Mononuclear cell (primary cell): ENCODE data around the gene HCST. TPM values are rescaled to one million over a fixed set of nuclear protein-coding genes. Genes with fewer than 3 reads are reported as not detected.
"Not testable (repeated sequence)": the region's sequence is repeated elsewhere in the genome, so short reads cannot be mapped to it uniquely, and the experiment has no call there.

Source experiments
- H3K27me3 ChIP-seq: 2 replicates; pipeline ENCODE4 v1.6.0; 2011; ENCODE audit warnings: low read length, control low read depth; ENCODE audit not compliant: insufficient read depth
- H3K4me1 ChIP-seq: 2 replicates; pipeline ENCODE4 v1.5.1; 2011; ENCODE audit warnings: mild to moderate bottlenecking, low read length, control low read depth; ENCODE audit not compliant: insufficient read depth
- H3K4me3 ChIP-seq: 2 replicates; pipeline ENCODE4 v1.5.1; 2011; ENCODE audit warnings: mild to moderate bottlenecking, low read length, moderate library complexity
- H3K9me3 ChIP-seq: 2 replicates; pipeline ENCODE4 v1.5.1; 2011; ENCODE audit warnings: low read depth, mild to moderate bottlenecking, control low read depth, low read length
- total RNA-seq: library from RNA; depleted of rRNA; stranded (reverse); fragments of >200 nt; gene quantifications from one replicate; pipeline ENCODE4 v1.2.3, GENCODE V29; 2012

The HCST gene
- total RNA-seq, 1 donor, result 58.1 TPM

DNA sequence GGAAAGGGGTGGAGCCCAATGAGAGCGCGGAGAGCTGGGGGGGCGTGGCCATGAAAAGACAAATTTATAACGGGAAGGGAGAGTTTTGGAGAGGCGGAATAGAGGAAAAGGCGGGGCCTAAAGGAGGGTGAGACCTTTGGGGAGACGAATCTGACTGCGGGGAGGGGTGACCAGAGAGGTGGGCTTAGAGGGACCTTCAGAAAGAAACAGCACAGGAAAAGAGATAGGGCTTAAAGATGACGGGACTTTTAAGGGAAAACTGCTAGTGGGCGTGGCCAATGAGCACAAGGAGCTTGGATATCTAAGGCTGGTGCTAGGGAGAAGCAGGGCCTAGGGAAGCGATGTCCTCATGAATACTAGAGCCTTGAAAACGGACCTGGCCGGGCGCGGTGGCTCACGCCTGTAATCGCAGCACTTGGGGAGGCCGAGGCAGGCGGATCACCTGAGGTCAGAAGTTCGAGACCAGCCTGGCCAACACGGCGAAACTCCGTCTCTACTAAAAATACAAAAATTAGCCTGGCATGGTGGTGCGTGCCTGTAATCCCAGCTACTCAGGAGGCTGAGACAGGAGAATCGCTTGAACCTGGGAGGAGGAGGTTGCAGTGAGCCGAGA lies 32.1 kb upstream of the HCST start:
- Histone ChIP-seq H3K27me3 (peaks cover 43% of the 10 kb centered on the region), H3K4me1 (peaks cover 19% of the 10 kb centered on the region)
- not testable (repeated sequence) for H3K9me3 ChIP-seq, H3K4me3 ChIP-seq

DNA sequence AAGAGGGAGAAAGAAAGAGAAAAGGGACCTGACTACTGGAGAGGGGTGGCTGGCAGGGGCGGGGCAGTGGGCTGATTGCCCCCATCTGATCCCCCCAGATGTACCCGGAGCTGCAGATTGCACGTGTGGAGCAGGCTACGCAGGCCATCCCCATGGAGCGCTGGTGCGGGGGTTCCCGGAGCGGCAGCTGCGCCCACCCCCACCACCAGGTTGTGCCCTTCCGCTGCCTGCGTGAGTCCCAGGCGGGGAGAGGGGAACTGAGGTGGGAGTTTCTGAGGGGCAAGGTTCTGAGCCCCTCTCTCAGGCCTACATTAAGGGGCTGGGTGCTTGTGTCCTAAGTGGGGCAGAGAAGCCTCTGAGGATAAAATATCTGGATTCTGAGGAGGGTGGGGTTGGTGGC lies 31.5 kb upstream of the HCST start:
- Histone ChIP-seq H3K4me1 (peaks cover 19% of the 10 kb centered on the region), H3K27me3 (peaks cover 43% of the 10 kb centered on the region), H3K4me3 (no peak overlapping the region), H3K9me3 (no peaks in the 10 kb centered on the region)

DNA sequence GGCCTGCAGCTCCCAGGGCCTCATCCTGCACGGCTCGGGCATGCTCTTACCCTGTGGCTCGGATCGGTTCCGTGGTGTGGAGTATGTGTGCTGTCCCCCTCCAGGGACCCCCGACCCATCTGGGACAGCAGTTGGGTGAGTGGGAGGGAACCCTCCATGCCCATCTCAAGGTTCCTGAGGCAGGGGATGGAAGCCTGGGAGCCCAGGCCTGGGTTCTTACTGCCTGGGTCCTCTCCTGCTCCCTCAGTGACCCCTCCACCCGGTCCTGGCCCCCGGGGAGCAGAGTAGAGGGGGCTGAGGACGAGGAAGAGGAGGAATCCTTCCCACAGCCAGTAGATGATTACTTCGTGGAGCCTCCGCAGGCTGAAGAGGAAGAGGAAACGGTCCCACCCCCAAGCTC lies 30.7 kb upstream of the HCST start:
- Histone ChIP-seq H3K4me1 (peaks cover 19% of the 10 kb centered on the region), H3K9me3 (no peaks in the 10 kb centered on the region), H3K27me3 (peaks cover 41% of the 10 kb centered on the region), H3K4me3 (no peak overlapping the region)

DNA sequence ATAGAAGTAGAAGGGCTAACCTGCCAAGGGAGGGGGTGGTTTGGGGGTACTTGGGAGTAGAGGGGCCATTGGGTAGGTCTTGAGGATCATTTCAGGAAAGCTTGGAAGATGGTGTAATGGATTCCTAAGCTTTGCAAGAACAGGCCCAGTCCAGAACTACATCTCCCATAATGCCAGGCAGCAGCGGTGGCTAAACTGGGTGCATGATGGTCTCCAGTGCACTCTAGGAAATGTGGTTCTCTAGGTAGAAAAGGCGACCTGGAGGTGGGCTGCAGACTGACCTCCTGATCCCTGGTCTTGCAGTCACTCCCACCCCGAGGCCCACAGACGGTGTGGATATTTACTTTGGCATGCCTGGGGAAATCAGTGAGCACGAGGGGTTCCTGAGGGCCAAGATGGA lies 30.1 kb upstream of the HCST start:
- Histone ChIP-seq H3K4me3 (no peak overlapping the region), H3K4me1 (peaks cover 19% of the 10 kb centered on the region), H3K27me3 (peaks cover 35% of the 10 kb centered on the region), H3K9me3 (no peaks in the 10 kb centered on the region)

DNA sequence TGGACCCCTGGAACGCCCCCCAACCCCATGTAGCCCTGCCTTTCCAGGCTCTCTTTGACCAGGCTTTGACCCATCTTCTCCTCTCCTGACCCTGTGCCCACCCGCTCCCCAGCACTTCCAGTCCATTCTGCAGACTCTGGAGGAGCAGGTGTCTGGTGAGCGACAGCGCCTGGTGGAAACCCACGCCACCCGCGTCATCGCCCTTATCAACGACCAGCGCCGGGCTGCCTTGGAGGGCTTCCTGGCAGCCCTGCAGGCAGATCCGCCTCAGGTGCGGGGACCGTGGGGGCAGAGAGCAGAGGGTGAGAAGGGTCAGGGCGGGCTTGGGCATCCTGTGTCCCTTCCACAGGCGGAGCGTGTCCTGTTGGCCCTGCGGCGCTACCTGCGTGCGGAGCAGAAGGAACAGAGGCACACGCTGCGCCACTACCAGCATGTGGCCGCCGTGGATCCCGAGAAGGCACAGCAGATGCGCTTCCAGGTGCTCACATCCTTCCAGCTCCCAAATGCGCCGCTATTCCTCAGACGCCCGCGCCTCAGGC lies 27.9 kb upstream of the HCST start:
- Histone ChIP-seq H3K4me1 (peaks cover 9% of the 10 kb centered on the region), H3K4me3 (no peak overlapping the region), H3K9me3 (no peaks in the 10 kb centered on the region), H3K27me3 (peaks cover 24% of the 10 kb centered on the region)

DNA sequence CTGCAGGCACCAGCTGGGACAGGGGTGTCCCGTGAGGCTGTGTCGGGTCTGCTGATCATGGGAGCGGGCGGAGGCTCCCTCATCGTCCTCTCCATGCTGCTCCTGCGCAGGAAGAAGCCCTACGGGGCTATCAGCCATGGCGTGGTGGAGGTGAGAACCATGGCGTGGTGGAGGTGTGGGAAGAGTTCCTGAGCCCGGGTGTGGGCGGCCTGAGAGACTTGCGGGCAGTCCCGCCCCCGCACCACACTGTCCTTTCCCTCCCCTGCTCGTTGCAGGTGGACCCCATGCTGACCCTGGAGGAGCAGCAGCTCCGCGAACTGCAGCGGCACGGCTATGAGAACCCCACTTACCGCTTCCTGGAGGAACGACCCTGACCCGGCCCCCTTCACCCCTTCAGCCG lies 23.3 kb upstream of the HCST start:
- Histone ChIP-seq H3K4me3 (no peak overlapping the region), H3K9me3 (no peaks in the 10 kb centered on the region), H3K4me1 (no peaks in the 10 kb centered on the region), H3K27me3 (peaks cover 11% of the 10 kb centered on the region)

DNA sequence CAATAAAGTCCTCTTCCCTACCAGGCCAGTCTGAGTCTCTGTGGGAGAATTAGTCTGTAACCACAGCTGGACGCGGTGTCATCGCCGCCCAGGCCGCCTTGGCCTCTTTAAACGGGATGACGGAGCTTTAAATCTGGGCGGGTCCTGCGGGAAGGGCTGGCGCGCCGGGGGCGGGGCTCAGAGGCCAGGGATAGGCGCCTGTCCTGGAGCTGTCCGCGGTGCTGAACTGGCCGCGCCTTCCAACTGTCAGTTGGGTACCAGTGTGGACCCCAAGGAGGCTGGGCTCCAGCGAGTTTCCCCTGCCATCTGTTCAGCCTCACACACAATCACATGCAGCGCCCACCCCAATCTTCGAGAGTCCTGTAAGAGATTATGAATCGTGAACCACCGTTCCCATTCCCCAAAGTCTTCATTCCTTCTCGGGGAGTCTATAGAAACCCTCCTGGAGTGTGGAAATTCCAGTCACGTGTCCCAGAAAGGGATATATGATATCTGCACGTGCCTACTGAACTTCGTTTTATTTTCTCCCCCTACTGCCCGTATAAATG lies 22.5 kb upstream of the HCST start:
- Histone ChIP-seq H3K27me3 (peaks cover 11% of the 10 kb centered on the region), H3K9me3 (no peaks in the 10 kb centered on the region), H3K4me3 (no peak overlapping the region), H3K4me1 (no peaks in the 10 kb centered on the region)

DNA sequence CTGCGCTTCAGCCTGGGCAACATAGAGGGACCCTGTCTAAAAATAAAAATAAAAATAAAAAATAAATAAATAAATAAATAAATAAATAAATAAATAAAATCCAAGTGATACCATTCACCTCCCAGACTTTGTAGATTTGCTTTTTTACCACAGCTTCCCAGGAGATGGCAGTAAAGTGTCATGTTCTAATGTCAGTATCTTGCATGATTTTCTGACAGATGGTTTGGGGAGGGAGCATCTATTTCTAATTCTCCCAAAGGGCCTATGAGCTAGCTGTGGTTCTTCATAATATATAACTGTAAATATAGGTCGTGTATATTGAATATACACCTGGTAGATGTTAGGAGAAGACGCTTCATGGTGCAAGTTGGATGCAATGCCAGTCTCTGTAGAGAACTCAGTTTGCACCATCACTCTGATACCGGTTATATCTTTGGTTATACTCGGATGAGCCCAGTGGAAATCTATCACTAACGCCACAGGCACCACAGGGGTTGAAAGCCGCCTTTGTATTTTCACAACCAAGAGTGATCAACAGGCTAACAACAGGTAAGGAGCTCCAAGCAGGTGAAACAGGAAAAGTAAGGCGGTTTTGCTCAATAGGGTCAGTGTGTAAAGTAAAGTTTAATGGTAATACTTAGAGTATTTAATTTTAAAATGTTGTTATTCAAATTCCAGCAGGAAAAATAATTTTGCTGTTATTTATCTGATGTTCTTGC lies 20.1 kb upstream of the HCST start:
- Histone ChIP-seq H3K4me1 (no peaks in the 10 kb centered on the region), H3K27me3 (peaks cover 11% of the 10 kb centered on the region), H3K4me3 (no peak overlapping the region), H3K9me3 (no peaks in the 10 kb centered on the region)

DNA sequence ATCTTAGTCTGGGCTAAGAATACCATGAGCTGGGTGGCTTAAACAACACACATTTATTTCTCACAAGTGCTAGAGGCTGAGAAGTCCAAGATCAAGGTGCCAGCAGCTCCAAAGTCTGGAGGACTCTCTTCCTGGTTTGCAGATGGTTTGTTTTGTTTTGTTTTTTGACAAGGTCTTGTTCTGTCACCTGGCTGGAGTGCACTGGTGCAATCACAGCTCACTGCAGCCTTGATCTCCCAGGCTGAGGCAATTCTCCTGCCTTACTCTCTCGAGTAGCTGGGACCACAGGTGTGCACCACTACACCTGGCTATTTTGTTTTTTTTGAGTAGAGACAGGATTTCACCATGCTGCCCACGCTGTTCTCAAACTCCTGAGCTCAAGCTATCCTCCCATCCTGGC lies 18.4 kb upstream of the HCST start:
- no peaks in the 10 kb centered on the region for H3K9me3 ChIP-seq
- H3K4me3 ChIP-seq, result no peak overlapping the region
- peaks cover 6% of the 10 kb centered on the region for H3K27me3 ChIP-seq
- no peaks in the 10 kb centered on the region for H3K4me1 ChIP-seq

DNA sequence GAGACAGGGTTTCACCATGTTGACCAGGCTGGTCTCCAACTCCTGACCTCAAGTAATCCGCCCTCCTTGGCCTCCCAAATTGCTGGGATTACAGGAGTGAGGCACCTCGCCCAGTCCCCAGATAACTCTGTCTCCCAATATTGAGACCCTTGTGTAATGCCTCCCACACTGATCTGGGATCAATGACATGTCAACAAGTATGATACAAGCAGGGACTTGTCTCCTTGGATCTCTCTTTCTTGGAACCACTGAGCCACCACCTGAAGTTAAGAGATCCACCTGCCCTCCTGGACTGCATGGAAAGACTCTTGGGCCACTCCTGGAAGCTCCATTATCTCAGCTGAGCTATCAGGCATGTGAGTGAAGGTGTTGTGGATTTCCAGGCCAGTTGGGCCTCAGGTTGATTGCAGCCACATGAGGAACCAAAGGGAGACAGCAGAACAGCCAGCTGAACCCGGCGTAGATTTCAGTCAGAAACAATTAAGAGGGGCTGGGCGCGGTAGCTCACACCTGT lies 17.0 kb upstream of the HCST start:
- no peaks in the 10 kb centered on the region for H3K9me3 ChIP-seq
- H3K4me3 ChIP-seq, result no peak overlapping the region
- H3K4me1 ChIP-seq, result no peaks in the 10 kb centered on the region
- H3K27me3 ChIP-seq, result no peaks in the 10 kb centered on the region

DNA sequence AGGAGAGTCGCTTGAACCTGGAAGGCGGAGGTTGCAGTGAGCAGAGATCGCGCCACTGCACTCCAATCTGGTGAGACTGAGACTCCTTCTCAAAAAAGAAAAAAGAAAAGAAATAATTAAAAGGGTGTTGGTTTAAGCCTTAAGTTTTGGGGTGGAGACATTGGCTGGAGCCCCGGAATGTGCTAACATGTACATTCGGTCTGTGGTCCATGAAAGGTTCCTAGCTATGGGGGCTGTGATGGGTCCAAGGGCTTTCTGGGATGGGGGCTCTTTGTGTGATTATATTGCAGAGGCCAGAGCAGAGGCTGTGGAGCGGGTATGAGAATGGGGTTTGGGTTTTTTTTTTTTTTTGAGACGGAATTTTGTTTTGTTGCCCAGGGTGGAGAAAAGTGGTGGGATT lies 16.4 kb upstream of the HCST start:
- H3K9me3 ChIP-seq, result no peaks in the 10 kb centered on the region
- H3K27me3 ChIP-seq, result no peaks in the 10 kb centered on the region
- no peaks in the 10 kb centered on the region for H3K4me1 ChIP-seq

DNA sequence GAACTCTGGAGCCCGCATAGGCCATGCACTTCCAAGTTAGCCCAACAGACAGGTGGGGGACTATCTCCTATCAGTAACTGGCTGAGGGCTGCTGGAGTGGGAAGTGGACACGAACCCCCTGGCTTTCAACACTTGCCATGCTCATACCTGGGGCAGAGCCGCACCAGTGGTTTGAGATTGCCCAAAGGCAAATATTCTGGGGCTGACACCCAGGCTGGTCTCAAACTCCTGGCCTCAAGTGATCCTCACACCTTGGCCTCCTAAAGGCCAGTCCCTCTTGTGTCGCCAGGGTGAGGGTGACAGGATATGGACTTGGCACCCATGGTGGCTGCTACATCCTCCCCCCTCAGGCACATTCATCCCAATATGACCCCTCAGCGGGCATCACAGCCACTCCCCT lies 15.1 kb upstream of the HCST start:
- H3K4me3 ChIP-seq, result no peak overlapping the region
- H3K27me3 ChIP-seq, result no peaks in the 10 kb centered on the region
- no peaks in the 10 kb centered on the region for H3K9me3 ChIP-seq
- H3K4me1 ChIP-seq, result no peaks in the 10 kb centered on the region

More for the DNA sequence above, 16.4 kb upstream of the HCST start:
- no peak overlapping the region for H3K4me3 ChIP-seq

DNA sequence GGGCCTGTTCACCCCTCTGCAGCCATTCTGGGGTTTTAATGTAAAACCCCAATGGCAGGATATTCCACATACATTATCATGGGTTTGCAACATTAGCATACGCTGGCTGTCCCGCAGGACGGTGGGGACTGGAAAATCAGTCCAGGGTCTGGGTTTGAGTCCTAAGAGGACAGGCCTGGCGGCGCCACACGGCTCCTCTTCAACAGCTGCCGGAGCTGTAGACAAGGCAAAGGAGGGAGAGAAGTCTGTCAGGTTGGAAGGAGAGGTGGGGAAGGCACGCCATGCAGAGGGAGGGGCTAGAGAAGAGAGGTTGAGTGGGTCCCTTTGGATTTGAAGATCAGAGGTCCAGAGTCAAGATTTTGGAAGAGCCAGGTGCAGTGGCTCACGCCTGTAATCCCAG lies 13.9 kb upstream of the HCST start:
- no peaks in the 10 kb centered on the region for H3K9me3 ChIP-seq
- no peak overlapping the region for H3K4me3 ChIP-seq
- no peaks in the 10 kb centered on the region for H3K4me1 ChIP-seq
- no peaks in the 10 kb centered on the region for H3K27me3 ChIP-seq

DNA sequence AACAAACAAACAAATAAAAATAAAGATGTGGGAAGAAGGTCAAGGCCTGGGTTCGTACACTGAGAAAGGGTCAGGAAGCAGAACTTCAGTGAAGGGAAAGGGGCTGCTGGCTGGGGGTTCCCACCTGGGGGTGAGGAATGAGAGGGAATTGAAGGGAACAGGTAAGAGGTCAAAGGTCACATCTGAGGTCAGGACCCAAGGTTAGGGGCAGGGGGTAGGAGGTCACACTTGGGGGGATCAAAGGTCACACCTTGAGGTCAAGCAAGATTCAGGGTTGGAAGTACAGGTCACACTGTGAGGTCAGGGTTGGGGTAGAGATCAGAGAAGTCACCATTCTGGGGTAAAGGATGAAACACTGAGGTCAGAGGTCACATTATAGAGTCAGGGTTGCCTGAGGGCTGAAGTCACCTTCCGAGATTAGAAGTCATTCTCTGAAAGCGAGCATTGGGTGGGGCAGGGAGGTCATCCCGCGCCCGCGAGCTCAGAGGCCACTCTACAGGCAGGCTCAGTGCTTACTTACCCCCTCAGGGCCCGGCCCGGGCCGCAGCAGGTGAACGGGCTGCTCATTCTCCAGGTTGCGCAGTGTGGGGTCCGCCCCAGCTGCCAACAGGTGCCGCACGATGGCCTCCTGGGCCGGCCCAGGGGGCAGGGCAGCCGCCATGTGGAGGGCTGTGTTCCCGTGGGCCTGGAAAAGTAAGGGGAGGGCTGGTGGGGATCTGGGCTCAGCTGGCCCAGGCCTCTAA lies 12.8 kb upstream of the HCST start:
- Histone ChIP-seq H3K27me3 (no peaks in the 10 kb centered on the region), H3K4me1 (no peaks in the 10 kb centered on the region), H3K9me3 (no peaks in the 10 kb centered on the region), H3K4me3 (no peak overlapping the region)

DNA sequence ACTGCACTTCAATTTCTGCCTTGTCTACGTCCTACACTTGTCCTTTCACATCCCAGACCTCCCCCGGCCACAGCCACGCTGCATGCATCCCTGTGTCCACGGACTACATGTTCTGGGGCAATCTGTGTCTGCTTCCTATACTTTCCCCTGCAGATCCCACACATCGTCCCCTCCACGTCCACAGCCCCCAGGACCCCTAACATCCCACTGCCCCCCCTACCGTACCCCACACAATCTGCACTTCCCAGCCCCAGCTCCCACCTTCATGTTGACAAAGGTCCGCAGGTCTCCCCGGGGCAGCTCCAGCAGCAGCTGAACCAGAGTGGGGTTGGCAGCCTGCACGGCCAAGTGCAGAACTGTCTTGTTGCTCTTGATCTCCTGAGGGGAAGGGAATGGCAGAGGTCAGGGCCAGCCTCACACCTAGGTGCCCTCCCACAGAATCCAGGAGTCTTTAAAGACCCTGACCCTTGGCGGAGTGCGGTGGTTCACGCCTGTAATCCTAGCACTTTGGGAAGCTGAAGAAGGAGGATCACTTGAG lies 12.1 kb upstream of the HCST start:
- no peak overlapping the region for H3K4me3 ChIP-seq
- H3K9me3 ChIP-seq, result no peaks in the 10 kb centered on the region
- no peaks in the 10 kb centered on the region for H3K27me3 ChIP-seq
- no peaks in the 10 kb centered on the region for H3K4me1 ChIP-seq
